ENCODE data around the gene ZNF444. TPM values are rescaled to one million over a fixed set of nuclear protein-coding genes. Genes with fewer than 3 reads are reported as not detected.

ZNF444 gene
- 15.7 and 17.8 TPM in 2 replicates for total RNA-seq

DNA sequence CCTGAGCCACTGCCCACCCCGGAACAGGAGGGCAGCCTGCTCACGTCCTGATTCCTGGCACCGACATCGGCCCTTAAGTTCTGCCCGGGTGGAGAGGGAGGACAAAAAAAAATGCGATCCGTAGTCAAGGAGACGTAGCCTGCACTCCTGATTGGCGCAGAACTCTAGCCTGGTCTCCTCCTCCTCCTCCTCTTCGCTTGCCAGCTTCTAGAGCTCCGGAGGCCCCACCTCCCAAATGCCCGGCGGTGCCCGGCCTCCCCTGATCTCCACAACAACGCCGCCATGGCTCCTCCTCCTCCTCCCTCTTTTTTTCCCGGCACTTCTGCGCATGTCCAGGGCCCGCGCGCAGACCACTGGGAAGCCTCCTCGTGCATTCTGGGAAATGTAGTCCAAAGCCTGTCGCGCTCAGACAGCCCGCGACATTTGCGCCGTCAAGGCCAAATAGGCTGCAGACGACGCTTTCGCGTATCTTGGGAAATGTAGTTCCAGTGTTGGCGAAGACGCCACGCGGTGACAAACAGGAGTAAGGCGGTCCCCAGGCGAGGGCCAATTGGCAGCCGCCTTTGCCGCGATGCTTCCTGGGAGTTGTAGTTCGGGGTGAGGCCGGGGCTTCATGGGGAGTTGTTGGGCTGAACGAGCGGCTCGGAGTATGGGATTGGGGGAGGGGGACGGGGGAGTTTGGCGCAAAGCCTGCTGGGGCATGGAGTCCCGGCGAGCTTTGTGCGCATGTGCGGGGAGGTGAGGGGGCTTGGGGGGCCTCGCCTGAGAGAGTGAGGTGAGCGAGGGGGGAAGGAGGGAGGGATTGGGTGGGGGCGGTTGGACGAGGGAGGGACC is at the start of gene ZNF444:
Gene ZNF444 (plus strand): TSS at position 705 of the 834 bp plus-strand sequence. CDS start 5,625 bp downstream, outside the sequence.

GRCh38 chr19:56121180-56122167 is 19.6 kb upstream of the ZNF444 start, which contains the start of gene ZNF787:
ZNF787 (minus strand) TSS chr19:56121295; CDS start chr19:56103217, 18,078 bp downstream.

GRCh38 chr19:56175861-56176307 is 34.8 kb downstream of the ZNF444 start, which contains the start of gene GALP:
GALP (plus strand) TSS chr19:56176008; CDS start chr19:56177109, 1,101 bp downstream.

DNA sequence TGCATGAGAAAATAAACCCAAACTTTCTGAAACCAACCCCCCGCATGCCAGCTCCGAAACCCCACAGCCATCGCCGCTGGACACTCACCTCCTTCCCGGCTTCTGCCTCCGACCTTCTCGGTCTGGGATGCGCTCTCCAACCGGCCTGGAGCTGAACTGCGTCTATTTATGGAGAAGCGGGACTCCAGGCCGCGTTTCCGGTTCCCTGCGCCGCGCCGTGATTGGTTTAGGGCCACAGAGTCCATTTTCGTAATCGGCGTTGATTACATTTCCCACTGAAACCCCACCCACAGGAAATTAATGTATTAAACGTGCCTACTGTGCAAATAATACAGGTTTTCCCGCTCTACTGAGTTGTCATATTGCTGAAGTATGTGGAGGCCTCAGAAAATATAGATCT is 56.6 kb downstream of the ZNF444 start, which contains the start of gene ZSCAN5B:
Gene ZSCAN5B (minus strand): TSS at position 138 of the 400 bp plus-strand sequence. CDS start 4,731 bp downstream, outside the sequence.

GRCh38 chr19:56201973-56202372 is 60.9 kb downstream of the ZNF444 start, which contains the start of gene ZSCAN5C:
ZSCAN5C (plus strand) TSS chr19:56202273; CDS start chr19:56205914, 3,641 bp downstream.

Small RNA genes lying within 50 kb of the gene (small RNA-seq; reads per million reads assigned to genes)
- gene AC024580.2 (not detected), gene RF00019 (not detected)

Other genes starting within 250 kb of the ZNF444 start
- not detected in 2 replicates for gene NLRP13, start 209.0 kb upstream of the ZNF444 start, total RNA-seq
- gene NLRP8, start 193.5 kb upstream of the ZNF444 start, total RNA-seq: not detected in 2 replicates
- gene NLRP5, start 154.5 kb upstream of the ZNF444 start, total RNA-seq: not detected in 2 replicates
- 26.7 and 32.0 TPM in 2 replicates for gene ZNF787, start 20.0 kb upstream of the ZNF444 start, total RNA-seq
- gene GALP, start 34.7 kb downstream of the ZNF444 start, total RNA-seq: not detected in 2 replicates
- gene ZSCAN5B, start 56.5 kb downstream of the ZNF444 start, total RNA-seq: 0.11 TPM in 1 of 2 replicates, not detected in the other
- gene ZSCAN5C, start 61.0 kb downstream of the ZNF444 start, total RNA-seq: not detected in 2 replicates
- gene EDDM13, start 131.5 kb downstream of the ZNF444 start, total RNA-seq: not detected in 2 replicates
- gene ZSCAN5A, start 173.6 kb downstream of the ZNF444 start, total RNA-seq: 7.5 and 13.2 TPM in 2 replicates